CD14-positive monocyte (primary cell): ENCODE measurements around the gene ARL16. TPM values are rescaled to one million over a fixed set of nuclear protein-coding genes. Genes with fewer than 3 reads are reported as not detected.

Experiments used
- DNase-seq, 3 donors: peaks; one replicate each; pipeline ENCODE4 v3.0.0-alpha.2; 2011 to 2022
- H2AFZ ChIP-seq: 2 replicates; pipeline ENCODE4 v1.6.0; 2012; ENCODE audit warnings: mild to moderate bottlenecking, low read depth, low read length, inconsistent platforms; ENCODE audit not compliant: insufficient read depth, poor library complexity, severe bottlenecking
- H3K27ac ChIP-seq, 2 donors: 1 replicate in 1 of 2; 2 replicates in 1 of 2; pipeline ENCODE4 v1.5.1; 2012 to 2013; ENCODE audit warnings: low read length in 2 of 2, control low read depth in 1 of 2, inconsistent platforms in 1 of 2, low read depth in 1 of 2, mild to moderate bottlenecking in 1 of 2
- H3K27me3 ChIP-seq, 2 donors: one replicate each; pipeline versions ENCODE4 v1.6.0 to v1.6.1; 2011 to 2013; ENCODE audit warnings: low read length in 2 of 2; ENCODE audit not compliant: control insufficient read depth in 2 of 2, insufficient read depth in 2 of 2
- H3K36me3 ChIP-seq, 2 donors: replicated peaks in 1 of 2; 1 replicate in 1 of 2; 2 replicates in 1 of 2; pipeline versions ENCODE4 v1.5.1 to v1.6.1; 2012 to 2013; ENCODE audit warnings: low read length in 2 of 2, control low read depth in 1 of 2, inconsistent platforms in 1 of 2, mild to moderate bottlenecking in 1 of 2; ENCODE audit not compliant: insufficient read depth in 2 of 2, control insufficient read depth in 1 of 2
- H3K4me1 ChIP-seq, 2 donors: 1 replicate in 1 of 2; 2 replicates in 1 of 2; pipeline versions ENCODE4 v1.5.1 to v1.6.1; 2012 to 2013; ENCODE audit warnings: low read length in 2 of 2, control low read depth in 1 of 2, inconsistent platforms in 1 of 2, mild to moderate bottlenecking in 1 of 2, moderate library complexity in 1 of 2; ENCODE audit not compliant: insufficient read depth in 2 of 2, control insufficient read depth in 1 of 2
- H3K4me2 ChIP-seq: replicated peaks from 2 replicates; pipeline ENCODE3; 2012; ENCODE audit warnings: low read length, moderate library complexity, mild to moderate bottlenecking; ENCODE audit not compliant: poor library complexity, severe bottlenecking; ENCODE audit errors: extremely low read depth
- H3K4me3 ChIP-seq, 3 experiments: fragments of 200-600 bp in 1 of 3; sonication (generic) in 1 of 3; replicated peaks in 1 of 3; 1 replicate in 2 of 3; 2 replicates in 1 of 3; pipeline ENCODE4 v1.5.1; 2011 to 2013; ENCODE audit warnings: low read length in 3 of 3, mild to moderate bottlenecking in 3 of 3, control low read depth in 2 of 3, low read depth in 2 of 3, inconsistent platforms in 1 of 3, moderate library complexity in 1 of 3
- H3K79me2 ChIP-seq: 2 replicates; pipeline ENCODE4 v1.6.0; 2012; ENCODE audit warnings: mild to moderate bottlenecking, control low read depth, inconsistent platforms, low read length, moderate library complexity; ENCODE audit not compliant: insufficient read depth
- H3K9ac ChIP-seq: 2 replicates; pipeline ENCODE4 v1.6.0; 2017; ENCODE audit warnings: low read length, mild to moderate bottlenecking; ENCODE audit not compliant: insufficient read depth, poor library complexity, severe bottlenecking
- H3K9me3 ChIP-seq, 2 donors: replicated peaks in 1 of 2; 1 replicate in 1 of 2; 2 replicates in 1 of 2; pipeline versions ENCODE4 v1.5.1 to v1.6.1; 2012 to 2013; ENCODE audit warnings: low read length in 2 of 2, control low read depth in 1 of 2; ENCODE audit not compliant: control insufficient read depth in 1 of 2, insufficient read depth in 1 of 2
- H4K20me1 ChIP-seq: 2 replicates; pipeline ENCODE4 v1.6.0; 2012; ENCODE audit warnings: mild to moderate bottlenecking, low read length, control low read depth, moderate library complexity; ENCODE audit not compliant: insufficient read depth
- H3K27ac Mint-ChIP-seq, 7 donors: one replicate each; pipeline ENCODE4 v1.8.0; 2020; ENCODE audit warnings: mild to moderate bottlenecking in 7 of 7, mixed read lengths in 7 of 7, moderate library complexity in 6 of 7, inconsistent platforms in 2 of 7
- H3K27me3 Mint-ChIP-seq, 3 donors: one replicate each; pipeline ENCODE4 v1.8.0; 2021 to 2022; ENCODE audit warnings: low read depth in 3 of 3, mild to moderate bottlenecking in 3 of 3, mixed read lengths in 3 of 3, moderate library complexity in 3 of 3, inconsistent platforms in 1 of 3
- H3K36me3 Mint-ChIP-seq, 2 donors: one replicate each; pipeline ENCODE4 v1.8.0; 2020; ENCODE audit warnings: mixed read lengths in 2 of 2, inconsistent platforms in 1 of 2, mild to moderate bottlenecking in 1 of 2
- H3K4me1 Mint-ChIP-seq: one replicate; pipeline ENCODE4 v1.8.0; 2020; ENCODE audit warnings: mild to moderate bottlenecking, mixed read lengths
- H3K4me3 Mint-ChIP-seq, 2 donors: one replicate each; pipeline ENCODE4 v1.8.0; 2020; ENCODE audit warnings: mild to moderate bottlenecking in 2 of 2, mixed read lengths in 2 of 2, moderate library complexity in 1 of 2
- H3K9me3 Mint-ChIP-seq, 7 donors: one replicate each; pipeline ENCODE4 v1.8.0; 2020 to 2022; ENCODE audit warnings: mixed read lengths in 7 of 7, mild to moderate bottlenecking in 6 of 7, moderate library complexity in 6 of 7, inconsistent platforms in 2 of 7
- CTCF ChIP-seq: fragments of 200-600 bp; IDR thresholded peaks from one replicate; pipeline ENCODE4 v1.8.0; 2022; ENCODE audit warnings: antibody characterized with exemption, mild to moderate bottlenecking
- WGBS: methylation state at CpG from one replicate; pipeline ENCODE4 v1.1.5; 2013; ENCODE audit warnings: missing lambda C conversion rate; ENCODE audit not compliant: insufficient coverage; 5-methylcytosine and 5-hydroxymethylcytosine counted together
- intact Hi-C, 2 donors: fragments of 100-400 bp; cut with micrococcal nuclease; formaldehyde crosslinking; loops; one replicate each; pipeline versions ENCODE4 v1.15.0 to v1.15.1; 2023
- polyA plus RNA-seq, 3 donors: library from polyadenylated mRNA; depleted of rRNA in 1 of 3; unstranded in 2 of 3; stranded (reverse) in 1 of 3; fragments of 300-500 nt in 2 of 3; fragments of >200 nt in 1 of 3; fragmentation: Illumina TruSeq in 2 of 3; gene quantifications; 1 replicate in 2 of 3; 2 replicates in 1 of 3; pipeline ENCODE4 v1.2.3, GENCODE V29; 2012 to 2021

ARL16 gene
- polyA plus RNA-seq, 3 donors, result 17.6 to 43.0 (median 28.7) TPM

GRCh38 chr17:81706232-81706611 lies 22.6 kb upstream of the ARL16 start:
- Histone ChIP-seq H3K9me3 (no peaks in the 10 kb centered on the region), H2AFZ (no peak overlapping the region), H4K20me1 (peaks cover 15% of the 10 kb centered on the region), H3K4me1 (peaks cover 37 to 48% of the 10 kb centered on the region in 2 donors), H3K36me3 (peaks cover 20 to 33% of the 10 kb centered on the region in 2 donors), H3K9ac (no peak overlapping the region), H3K4me3 (no peak overlapping the region), H3K27ac (no peak overlapping the region), H3K79me2 (peaks cover 38% of the 10 kb centered on the region), H3K4me2 (no peak overlapping the region), H3K27me3 (peaks cover 0 to 7% of the 10 kb centered on the region in 2 donors)
- DNase-seq, result no peak
- intact Hi-C loops, result no loop called here
- Mint-ChIP-seq H3K27ac (no peak overlapping the region), H3K36me3 (peaks cover 25 to 44% of the 10 kb centered on the region in 2 donors), H3K4me3 (no peak overlapping the region), H3K27me3 (peaks cover 0 to 15% (median 8%) of the 10 kb centered on the region in 3 donors), H3K4me1 (peaks cover 40% of the 10 kb centered on the region), H3K9me3 (no peaks in the 10 kb centered on the region)
- 98% methylated on average over 17 of the region's 17 CpGs for WGBS
- TF ChIP-seq CTCF, result no peak

GRCh38 chr17:81705518-81706231 lies 22.1 kb upstream of the ARL16 start:
- H3K9ac ChIP-seq, result no peak overlapping the region
- no peak overlapping the region for H3K27ac ChIP-seq
- intact Hi-C loops, result no loop called here
- TF ChIP-seq CTCF, result no peak
- Mint-ChIP-seq H3K9me3 (no peaks in the 10 kb centered on the region), H3K4me1 (peaks cover 39% of the 10 kb centered on the region), H3K4me3 (no peak overlapping the region), H3K36me3 (peaks cover 30 to 49% of the 10 kb centered on the region in 2 donors), H3K27ac (peak overlapping the region in 1 of 7 donors; percentile 72), H3K27me3 (peaks cover 0 to 12% (median 4%) of the 10 kb centered on the region in 3 donors)
- DNase-seq, result no peak
- peaks cover 32 to 43% of the 10 kb centered on the region in 2 donors for H3K4me1 ChIP-seq
- peaks cover 25 to 39% of the 10 kb centered on the region in 2 donors for H3K36me3 ChIP-seq
- H3K9me3 ChIP-seq, result no peaks in the 10 kb centered on the region
- peaks cover 20% of the 10 kb centered on the region for H4K20me1 ChIP-seq
- peaks cover 43% of the 10 kb centered on the region for H3K79me2 ChIP-seq
- no peak overlapping the region for H2AFZ ChIP-seq
- WGBS, result 94% methylated on average over 18 of the region's 30 CpGs
- H3K4me2 ChIP-seq, result no peak overlapping the region
- peaks cover 0 to 2% of the 10 kb centered on the region in 2 donors for H3K27me3 ChIP-seq
- no peak overlapping the region for H3K4me3 ChIP-seq
